ENCODE results near the gene CAMK2B. TPM values are rescaled to one million over a fixed set of nuclear protein-coding genes. Genes with fewer than 3 reads are reported as not detected.

CAMK2B gene
- total RNA-seq, 1 donor from 2014 or later = 8.4 TPM

DNA sequence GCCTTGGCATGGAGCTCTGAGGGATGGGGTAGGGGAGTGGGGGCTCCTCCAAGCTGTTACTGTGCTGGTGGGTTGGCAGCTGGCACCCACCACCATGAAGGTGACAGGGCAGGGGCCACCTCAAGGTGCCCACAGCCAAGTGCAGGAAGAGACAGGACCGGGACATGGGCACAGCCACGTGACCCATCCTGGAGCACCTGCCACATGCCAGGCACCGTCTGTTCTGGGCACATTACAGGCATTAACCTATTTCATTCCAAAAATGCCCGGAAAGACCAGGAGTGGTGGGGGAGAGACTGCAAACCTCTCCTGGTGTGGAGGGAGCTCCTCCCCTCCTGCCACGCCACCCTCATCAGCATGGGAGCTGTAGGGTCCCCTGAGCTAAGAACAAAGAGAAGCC is 56.7 kb downstream of the CAMK2B start:
- TF ChIP-seq, protein P1, sequence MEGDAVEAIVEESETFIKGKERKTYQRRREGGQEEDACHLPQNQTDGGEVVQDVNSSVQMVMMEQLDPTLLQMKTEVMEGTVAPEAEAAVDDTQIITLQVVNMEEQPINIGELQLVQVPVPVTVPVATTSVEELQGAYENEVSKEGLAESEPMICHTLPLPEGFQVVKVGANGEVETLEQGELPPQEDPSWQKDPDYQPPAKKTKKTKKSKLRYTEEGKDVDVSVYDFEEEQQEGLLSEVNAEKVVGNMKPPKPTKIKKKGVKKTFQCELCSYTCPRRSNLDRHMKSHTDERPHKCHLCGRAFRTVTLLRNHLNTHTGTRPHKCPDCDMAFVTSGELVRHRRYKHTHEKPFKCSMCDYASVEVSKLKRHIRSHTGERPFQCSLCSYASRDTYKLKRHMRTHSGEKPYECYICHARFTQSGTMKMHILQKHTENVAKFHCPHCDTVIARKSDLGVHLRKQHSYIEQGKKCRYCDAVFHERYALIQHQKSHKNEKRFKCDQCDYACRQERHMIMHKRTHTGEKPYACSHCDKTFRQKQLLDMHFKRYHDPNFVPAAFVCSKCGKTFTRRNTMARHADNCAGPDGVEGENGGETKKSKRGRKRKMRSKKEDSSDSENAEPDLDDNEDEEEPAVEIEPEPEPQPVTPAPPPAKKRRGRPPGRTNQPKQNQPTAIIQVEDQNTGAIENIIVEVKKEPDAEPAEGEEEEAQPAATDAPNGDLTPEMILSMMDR (conservative IDR thresholded peaks at IDR 0.05) = no peak
- H3K4me3 Mint-ChIP-seq = no peak overlapping the region
- H3K36me3 Mint-ChIP-seq = no peaks in the 10 kb centered on the region
- no peak for DNase-seq (ENCODE audit: extremely low spot score, unreplicated experiment)
- H3K27me3 Mint-ChIP-seq = peaks cover 20% of the 10 kb centered on the region
- H3K4me1 Mint-ChIP-seq (ENCODE audit: unreplicated experiment) = peaks cover 14% of the 10 kb centered on the region
- H3K9me3 Mint-ChIP-seq = no peaks in the 10 kb centered on the region
- H3K27ac Mint-ChIP-seq = no peak overlapping the region

DNA sequence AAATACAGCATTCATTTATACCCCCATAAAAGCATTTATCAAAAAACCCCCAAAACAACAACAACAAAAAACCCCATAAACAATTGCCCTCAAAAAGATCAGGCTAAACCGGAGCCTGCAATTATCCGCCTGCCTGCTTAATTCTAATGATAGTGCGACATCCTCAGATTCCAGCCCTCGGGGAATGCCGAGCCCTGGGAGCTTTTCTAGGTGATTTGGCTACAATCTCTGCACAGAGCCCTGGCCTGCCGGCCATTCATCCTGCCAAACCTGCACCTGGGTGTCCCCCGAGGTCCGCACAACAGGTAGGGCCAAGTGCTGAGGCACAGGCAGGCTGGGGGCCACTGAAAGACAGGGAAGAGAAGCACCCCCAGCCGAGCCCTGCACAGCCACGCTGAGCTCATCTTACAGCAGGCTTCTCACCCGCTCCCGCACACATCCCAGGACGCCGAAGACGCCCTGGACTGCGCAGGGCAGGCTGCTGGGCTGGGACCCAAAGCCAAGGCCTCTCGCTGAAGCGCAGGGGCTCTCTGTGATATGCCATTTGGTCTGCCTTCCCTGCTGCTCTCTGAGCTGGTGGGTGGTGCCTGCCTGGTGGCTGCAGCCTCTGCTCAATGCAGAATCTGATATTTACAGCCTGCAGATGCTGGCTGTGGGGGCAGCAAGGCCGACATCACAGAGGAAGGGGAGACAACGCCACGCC is 57.5 kb downstream of the CAMK2B start:
- Mint-ChIP-seq H3K36me3 (no peaks in the 10 kb centered on the region), H3K4me3 (no peak overlapping the region), H3K27ac (peak overlapping the region; percentile 38), H3K9me3 (no peaks in the 10 kb centered on the region), H3K4me1 (ENCODE audit: unreplicated experiment) (peaks cover 14% of the 10 kb centered on the region), H3K27me3 (peaks cover 20% of the 10 kb centered on the region)
- DNase-seq (ENCODE audit: extremely low spot score, unreplicated experiment) = no peak
- TF ChIP-seq, protein P1 (conservative IDR thresholded peaks at IDR 0.05) = no peak

DNA sequence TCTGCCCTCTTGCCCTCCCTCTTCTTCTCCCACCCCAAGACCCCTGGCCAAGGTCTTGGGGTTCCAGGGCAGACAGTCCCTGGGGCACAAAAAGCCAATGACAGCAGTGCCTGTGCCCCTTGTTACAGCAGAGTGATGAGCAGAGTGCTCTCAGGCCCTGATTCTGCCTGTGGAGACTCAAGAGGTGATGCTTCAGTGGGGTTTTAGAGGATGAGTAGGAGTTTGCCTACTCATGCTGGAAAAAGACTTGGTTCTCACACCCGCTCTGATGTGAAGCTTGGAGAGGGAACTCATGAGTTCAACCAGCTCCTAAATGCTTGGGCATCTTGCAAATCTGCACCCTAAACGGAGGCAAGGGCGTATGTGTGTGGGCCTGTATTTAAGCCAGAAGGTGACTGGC is 58.2 kb downstream of the CAMK2B start:
- Mint-ChIP-seq H3K27ac (no peak overlapping the region), H3K36me3 (no peaks in the 10 kb centered on the region), H3K9me3 (no peaks in the 10 kb centered on the region), H3K27me3 (peaks cover 20% of the 10 kb centered on the region), H3K4me3 (no peak overlapping the region), H3K4me1 (ENCODE audit: unreplicated experiment) (peaks cover 18% of the 10 kb centered on the region)
- no peak for DNase-seq (ENCODE audit: extremely low spot score, unreplicated experiment)
- TF ChIP-seq, protein P1 (conservative IDR thresholded peaks at IDR 0.05) = no peak

DNA sequence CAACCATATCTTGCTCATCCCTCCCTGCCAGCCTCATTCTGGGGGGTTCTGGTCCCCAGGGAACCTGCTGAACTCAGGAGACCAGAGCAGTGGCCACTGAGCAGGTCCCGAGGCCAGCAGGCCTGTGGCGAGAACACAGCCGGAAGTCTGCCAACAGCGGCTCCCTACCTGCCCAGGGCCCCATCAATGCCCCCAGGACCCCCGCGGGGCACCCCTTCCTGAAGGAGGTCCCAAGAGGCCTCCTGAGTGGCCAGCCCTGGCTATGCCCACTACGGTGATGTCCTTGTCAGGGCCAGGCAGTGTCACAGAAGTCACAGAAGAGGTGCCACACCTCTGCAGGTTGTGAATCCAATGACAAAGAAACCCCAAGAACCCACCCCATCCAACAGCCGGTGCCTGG is 58.9 kb downstream of the CAMK2B start:
- peaks cover 20% of the 10 kb centered on the region for H3K27me3 Mint-ChIP-seq
- TF ChIP-seq, protein P1 (conservative IDR thresholded peaks at IDR 0.05) = no peak
- H3K9me3 Mint-ChIP-seq = no peaks in the 10 kb centered on the region
- DNase-seq (ENCODE audit: extremely low spot score, unreplicated experiment) = no peak
- H3K27ac Mint-ChIP-seq = no peak overlapping the region
- peaks cover 18% of the 10 kb centered on the region for H3K4me1 Mint-ChIP-seq (ENCODE audit: unreplicated experiment)
- H3K4me3 Mint-ChIP-seq = no peak overlapping the region
- no peaks in the 10 kb centered on the region for H3K36me3 Mint-ChIP-seq

DNA sequence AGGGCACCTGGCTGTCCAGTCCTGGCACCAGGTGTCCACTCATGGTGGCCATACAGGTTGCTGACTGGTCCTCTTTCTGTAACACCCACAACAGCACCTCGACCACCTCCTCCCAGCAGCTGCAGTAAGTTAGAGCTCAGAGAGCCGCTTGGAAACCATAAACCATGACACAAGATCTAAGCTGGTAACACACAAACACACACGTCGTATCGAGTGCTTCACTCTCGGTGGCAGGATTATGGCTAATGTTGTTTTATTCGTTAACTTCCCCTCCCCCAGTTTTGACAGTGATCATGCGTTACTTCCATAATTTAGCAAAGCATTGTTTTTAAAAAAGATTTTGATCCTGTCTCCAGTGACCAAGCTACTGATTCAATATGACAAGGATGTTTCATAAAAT is 59.7 kb downstream of the CAMK2B start:
- no peak for DNase-seq (ENCODE audit: extremely low spot score, unreplicated experiment)
- H3K27me3 Mint-ChIP-seq = peaks cover 20% of the 10 kb centered on the region
- no peak overlapping the region for H3K27ac Mint-ChIP-seq
- H3K9me3 Mint-ChIP-seq = no peaks in the 10 kb centered on the region
- TF ChIP-seq, protein P1 (conservative IDR thresholded peaks at IDR 0.05) = no peak
- H3K4me1 Mint-ChIP-seq (ENCODE audit: unreplicated experiment) = peaks cover 18% of the 10 kb centered on the region
- H3K36me3 Mint-ChIP-seq = no peaks in the 10 kb centered on the region
- no peak overlapping the region for H3K4me3 Mint-ChIP-seq

Data from type B pancreatic cell (in vitro differentiated cells).